GM23248 (cell line): ENCODE measurements around the gene MFAP1. TPM values are rescaled to one million over a fixed set of nuclear protein-coding genes. Genes with fewer than 3 reads are reported as not detected.
A peak's percentile ranks its signal among the peaks of the same experiment; 100 is the strongest.

Source experiments
- DNase-seq: peaks from one replicate; pipeline ENCODE4 v3.0.0-alpha.2; 2015
- H2AFZ ChIP-seq: fragments of 200-600 bp; sonication (generic); 2 replicates; pipeline ENCODE4 v1.6.1; 2016; ENCODE audit warnings: antibody characterized with exemption
- H3F3A ChIP-seq: fragments of 200-600 bp; sonication (generic); 2 replicates; pipeline ENCODE4 v1.6.1; 2016; ENCODE audit warnings: mild to moderate bottlenecking, antibody characterized with exemption, mixed run types; ENCODE audit not compliant: insufficient read depth
- H3K27ac ChIP-seq: fragments of 200-600 bp; sonication (generic); 2 replicates; pipeline ENCODE4 v1.5.1; 2016; ENCODE audit warnings: mild to moderate bottlenecking
- H3K27me3 ChIP-seq: fragments of 200-600 bp; sonication (generic); replicated peaks from 2 replicates; pipeline ENCODE4 v1.6.1; 2016; ENCODE audit warnings: mild to moderate bottlenecking; ENCODE audit not compliant: insufficient read depth
- H3K36me3 ChIP-seq: fragments of 200-600 bp; sonication (generic); 2 replicates; pipeline ENCODE4 v1.6.1; 2016; ENCODE audit warnings: low read depth, mild to moderate bottlenecking
- H3K4me1 ChIP-seq: fragments of 200-600 bp; sonication (generic); 2 replicates; pipeline ENCODE4 v1.6.1; 2016; ENCODE audit warnings: mild to moderate bottlenecking; ENCODE audit not compliant: insufficient read depth
- H3K4me2 ChIP-seq: fragments of 200-600 bp; sonication (generic); one replicate; pipeline ENCODE4 v1.6.1; 2016; ENCODE audit warnings: mild to moderate bottlenecking; ENCODE audit not compliant: unreplicated experiment
- H3K4me3 ChIP-seq: fragments of 200-600 bp; sonication (generic); 2 replicates; pipeline ENCODE4 v1.5.1; 2016; ENCODE audit warnings: mild to moderate bottlenecking
- H3K79me2 ChIP-seq: fragments of 200-600 bp; sonication (generic); 2 replicates; pipeline ENCODE4 v1.6.1; 2016; ENCODE audit warnings: mild to moderate bottlenecking; ENCODE audit not compliant: insufficient read depth
- H3K9ac ChIP-seq: fragments of 200-600 bp; sonication (generic); 2 replicates; pipeline ENCODE4 v1.6.1; 2016; ENCODE audit warnings: mild to moderate bottlenecking
- H3K9me2 ChIP-seq: fragments of 200-600 bp; sonication (generic); 2 replicates; pipeline ENCODE4 v1.6.1; 2016; ENCODE audit warnings: mixed run types, mild to moderate bottlenecking, moderate library complexity; ENCODE audit not compliant: insufficient read depth
- H3K9me3 ChIP-seq: fragments of 200-600 bp; sonication (generic); one replicate; pipeline ENCODE4 v1.6.1; 2017; ENCODE audit warnings: low read depth
- H4K20me1 ChIP-seq: fragments of 200-600 bp; sonication (generic); 2 replicates; pipeline ENCODE4 v1.6.0; 2016; ENCODE audit not compliant: insufficient read depth
- EZH2 ChIP-seq: fragments of 200-600 bp; sonication (generic); IDR thresholded peaks from 2 replicates; pipeline ENCODE4 v1.6.1; 2018; ENCODE audit warnings: antibody characterized with exemption, mild to moderate bottlenecking; ENCODE audit not compliant: insufficient read depth, poor library complexity, severe bottlenecking
- EZH2phosphoT487 ChIP-seq: fragments of 200-600 bp; sonication (generic); IDR thresholded peaks from 2 replicates; pipeline ENCODE4 v1.6.1; 2018; ENCODE audit warnings: antibody characterized with exemption, moderate library complexity, mild to moderate bottlenecking, low read depth; ENCODE audit not compliant: insufficient read depth
- WGBS, 2 experiments: methylation state at CpG; one replicate each; pipeline ENCODE4 v1.1.6; 2015 to 2017; ENCODE audit warnings: low lambda C conversion rate in 2 of 2, low coverage in 1 of 2; ENCODE audit errors: missing lambda C conversion rate in 2 of 2; 5-methylcytosine and 5-hydroxymethylcytosine counted together
- in situ Hi-C: fragments of 300-500 bp; cut with MboI; formaldehyde crosslinking; loops from 2 replicates; pipeline ENCODE4 v1.15.0; 2020
- polyA plus RNA-seq: library from polyadenylated mRNA; unstranded; fragments of >200 nt; fragmentation: Nextera tagmentation; extraction: Ambion mirVana; gene quantifications from 2 replicates; pipeline ENCODE4 v1.2.1, GENCODE V29; 2016
- total RNA-seq: library from RNA; depleted of rRNA; stranded (reverse); fragments of >200 nt; shearing (Covaris generic); gene quantifications from 2 replicates; pipeline ENCODE4 v1.2.3, GENCODE V29; 2014

MFAP1 gene
- total and polyA plus RNA-seq, 2 experiments from 2014 or later, result 24.6 to 33.1 TPM

- Histone ChIP-seq H3K27ac (peak overlapping the region; percentile 99), H3K27me3 (no peaks in the 10 kb centered on the region), H3K79me2 (peaks cover 44% of the 10 kb centered on the region), H3K9me2 (no peaks in the 10 kb centered on the region), H4K20me1 (peaks cover 5% of the 10 kb centered on the region; the same call in 1 of the 2 replicates), H3K4me2 (no peak overlapping the region), H3K9me3 (no peaks in the 10 kb centered on the region), H3K4me3 (no peak overlapping the region), H3K4me1 (peaks cover 49% of the 10 kb centered on the region), H3K36me3 (peaks cover 19% of the 10 kb centered on the region), H3K9ac (no peak overlapping the region), H2AFZ (no peak overlapping the region), H3F3A (peaks cover 73% of the 10 kb centered on the region)
- TF ChIP-seq EZH2phosphoT487, result no peak
- TF ChIP-seq EZH2, result no peak
- no peak for DNase-seq
- in situ Hi-C loops, result no loop called here
These were observed 28.5 kb downstream of the MFAP1 start for GRCh38 chr15:43795997-43796396.

- no peak overlapping the region for H3K4me3 ChIP-seq
- peaks cover 5% of the 10 kb centered on the region; the same call in 1 of the 2 replicates for H4K20me1 ChIP-seq
- no peak overlapping the region for H2AFZ ChIP-seq
- H3K4me2 ChIP-seq, result peak overlapping the region; percentile 85
- in situ Hi-C loops, result no loop called here
- no peak overlapping the region; the same call in 1 of the 2 replicates for H3K9ac ChIP-seq
- no peaks in the 10 kb centered on the region for H3K9me3 ChIP-seq
- H3K36me3 ChIP-seq, result peaks cover 19% of the 10 kb centered on the region
- TF ChIP-seq EZH2, result no peak
- TF ChIP-seq EZH2phosphoT487, result no peak
- no peaks in the 10 kb centered on the region for H3K9me2 ChIP-seq
- H3K27ac ChIP-seq, result peak overlapping the region; percentile 99
- no peak for DNase-seq
- H3F3A ChIP-seq, result peaks cover 67% of the 10 kb centered on the region
- peaks cover 39% of the 10 kb centered on the region for H3K79me2 ChIP-seq
- H3K27me3 ChIP-seq, result no peaks in the 10 kb centered on the region
- peaks cover 48% of the 10 kb centered on the region for H3K4me1 ChIP-seq
- WGBS, 2 experiments, result 98 to 100% methylated on average over 2 of the region's 2 CpGs
These were observed 29.3 kb downstream of the MFAP1 start for GRCh38 chr15:43795197-43795596.

- Histone ChIP-seq H3K79me2 (peaks cover 39% of the 10 kb centered on the region), H3K4me3 (peak overlapping the region; percentile 94), H4K20me1 (peaks cover 5% of the 10 kb centered on the region; the same call in 1 of the 2 replicates), H3K9ac (peak overlapping the region; percentile 100), H3K4me2 (peak overlapping the region; percentile 85), H2AFZ (no peak overlapping the region), H3K4me1 (peaks cover 45% of the 10 kb centered on the region), H3K36me3 (peaks cover 19% of the 10 kb centered on the region), H3F3A (peaks cover 60% of the 10 kb centered on the region), H3K9me2 (no peaks in the 10 kb centered on the region), H3K27ac (peak overlapping the region; percentile 99), H3K27me3 (no peaks in the 10 kb centered on the region), H3K9me3 (no peaks in the 10 kb centered on the region)
- peak; percentile 86 for DNase-seq
- TF ChIP-seq EZH2phosphoT487 (no peak), EZH2 (no peak)
- 28 to 31% methylated on average over 9 of the region's 9 CpGs for WGBS, 2 experiments
- in situ Hi-C loops, result no loop called here
These were observed 30.0 kb downstream of the MFAP1 start for GRCh38 chr15:43794269-43795037.

GRCh38 chr15:43793647-43794046 lies 30.8 kb downstream of the MFAP1 start:
- peaks cover 19% of the 10 kb centered on the region for H3K36me3 ChIP-seq
- DNase-seq, result no peak
- H3K9me2 ChIP-seq, result no peaks in the 10 kb centered on the region
- H3K79me2 ChIP-seq, result peaks cover 39% of the 10 kb centered on the region
- peak overlapping the region; percentile 94 for H3K4me3 ChIP-seq
- H3K4me1 ChIP-seq, result peaks cover 45% of the 10 kb centered on the region
- H4K20me1 ChIP-seq, result peaks cover 5% of the 10 kb centered on the region; the same call in 1 of the 2 replicates
- H3K9me3 ChIP-seq, result no peaks in the 10 kb centered on the region
- in situ Hi-C loops, result no loop called here
- H3K27ac ChIP-seq, result peak overlapping the region; percentile 99
- no peak for TF ChIP-seq EZH2phosphoT487
- H3F3A ChIP-seq, result peaks cover 53% of the 10 kb centered on the region
- peak overlapping the region; percentile 85 for H3K4me2 ChIP-seq
- H3K27me3 ChIP-seq, result no peaks in the 10 kb centered on the region
- peak overlapping the region; percentile 100 for H3K9ac ChIP-seq
- no peak overlapping the region for H2AFZ ChIP-seq
- 54 to 56% methylated on average over 10 of the region's 10 CpGs for WGBS, 2 experiments
